HG03064 (cell line): Measurements from ENCODE around the gene ATXN7L1.
"Not testable (repeated sequence)": the region's sequence is repeated elsewhere in the genome, so short reads cannot be mapped to it uniquely, and the experiment has no call there.

Source experiments
- ATAC-seq: cut with Tn5 transposase; IDR thresholded peaks from one replicate; pipeline ENCODE4 v1.9.1; 2021; ENCODE audit warnings: low read depth; ENCODE audit not compliant: unreplicated experiment

The ATXN7L1 gene

GRCh38 chr7:105862770-105863169 lies 13.6 kb downstream of the ATXN7L1 start:
- ATAC-seq: no peak

- ATAC-seq: no peak
Observed at GRCh38 chr7:105862276-105862675, 14.1 kb downstream of the ATXN7L1 start.

- ATAC-seq: no peak
Observed at GRCh38 chr7:105861224-105861623, 15.2 kb downstream of the ATXN7L1 start.

- ATAC-seq: no peak
Observed at GRCh38 chr7:105860793-105861192, 15.6 kb downstream of the ATXN7L1 start.

- no peak for ATAC-seq
Observed at GRCh38 chr7:105857009-105857952, 19.1 kb downstream of the ATXN7L1 start.

- ATAC-seq: no peak
Observed at GRCh38 chr7:105854498-105854897, 21.9 kb downstream of the ATXN7L1 start.

- ATAC-seq: no peak
Observed at GRCh38 chr7:105853931-105854419, 22.4 kb downstream of the ATXN7L1 start.

GRCh38 chr7:105851064-105851463 lies 25.3 kb downstream of the ATXN7L1 start:
- no peak for ATAC-seq

GRCh38 chr7:105849122-105849855 lies 27.1 kb downstream of the ATXN7L1 start:
- ATAC-seq: no peak

- ATAC-seq: no peak
Observed at GRCh38 chr7:105846404-105846803, 30.0 kb downstream of the ATXN7L1 start.

- not testable (repeated sequence) for ATAC-seq
Observed at GRCh38 chr7:105844681-105845080, 31.7 kb downstream of the ATXN7L1 start.

GRCh38 chr7:105841866-105842265 lies 34.5 kb downstream of the ATXN7L1 start:
- ATAC-seq: no peak

- ATAC-seq: no peak
Observed at GRCh38 chr7:105840981-105841749, 35.2 kb downstream of the ATXN7L1 start.

GRCh38 chr7:105839266-105839665 lies 37.1 kb downstream of the ATXN7L1 start:
- ATAC-seq: no peak

GRCh38 chr7:105838627-105839231 lies 37.7 kb downstream of the ATXN7L1 start:
- ATAC-seq: no peak

GRCh38 chr7:105837765-105838626 lies 38.4 kb downstream of the ATXN7L1 start:
- no peak for ATAC-seq

- ATAC-seq: no peak
Observed at GRCh38 chr7:105835441-105835840, 41.0 kb downstream of the ATXN7L1 start.

- no peak for ATAC-seq
Observed at GRCh38 chr7:105831824-105832535, 44.4 kb downstream of the ATXN7L1 start.

- no peak for ATAC-seq
Observed at GRCh38 chr7:105831302-105831620, 45.1 kb downstream of the ATXN7L1 start.
